Cardiac fibroblast (primary cell): ENCODE results near the gene ACTA2.

Experiments
- DNase-seq, 2 donors: peaks; one replicate each; pipeline versions ENCODE4 v3.0.0 to v3.0.0-alpha.2; 2010; ENCODE audit warnings: low read depth in 2 of 2
- H3K4me3 ChIP-seq, 2 donors: replicated peaks in 1 of 2; 1 replicate in 1 of 2; 2 replicates in 1 of 2; pipeline ENCODE4 v1.5.1; 2011; ENCODE audit warnings: low read depth in 2 of 2, low read length in 2 of 2, mild to moderate bottlenecking in 2 of 2, moderate library complexity in 1 of 2
- TF ChIP-seq, protein P1 (sequence below): IDR thresholded peaks from one replicate; pipeline ENCODE4 v1.5.1; 2011; ENCODE audit warnings: low read depth, mild to moderate bottlenecking, low read length, inconsistent platforms

The ACTA2 gene

DNA sequence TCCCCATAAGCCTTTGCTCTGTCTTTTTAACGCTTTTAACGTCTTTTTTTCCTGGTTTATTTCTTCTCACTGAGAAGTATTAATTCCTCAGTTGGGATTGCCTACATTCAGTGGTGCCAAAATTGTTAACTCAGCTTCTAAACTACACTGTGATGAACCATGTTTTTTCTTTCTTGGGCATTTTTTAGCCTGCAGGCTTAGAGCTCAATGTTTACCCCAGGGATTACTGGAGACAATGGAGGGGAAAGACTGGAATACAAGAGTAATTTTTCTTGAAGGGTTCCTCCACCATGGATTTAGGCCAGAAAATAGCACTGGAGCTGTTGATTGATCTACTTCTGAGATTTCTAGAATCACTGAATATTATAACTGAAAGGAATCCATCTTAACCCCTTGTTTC lies 52.7 kb downstream of the ACTA2 start:
- peak in 1 of 2 donors; percentile 62 for DNase-seq
- H3K4me3 ChIP-seq = no peak overlapping the region
- TF ChIP-seq, protein P1, sequence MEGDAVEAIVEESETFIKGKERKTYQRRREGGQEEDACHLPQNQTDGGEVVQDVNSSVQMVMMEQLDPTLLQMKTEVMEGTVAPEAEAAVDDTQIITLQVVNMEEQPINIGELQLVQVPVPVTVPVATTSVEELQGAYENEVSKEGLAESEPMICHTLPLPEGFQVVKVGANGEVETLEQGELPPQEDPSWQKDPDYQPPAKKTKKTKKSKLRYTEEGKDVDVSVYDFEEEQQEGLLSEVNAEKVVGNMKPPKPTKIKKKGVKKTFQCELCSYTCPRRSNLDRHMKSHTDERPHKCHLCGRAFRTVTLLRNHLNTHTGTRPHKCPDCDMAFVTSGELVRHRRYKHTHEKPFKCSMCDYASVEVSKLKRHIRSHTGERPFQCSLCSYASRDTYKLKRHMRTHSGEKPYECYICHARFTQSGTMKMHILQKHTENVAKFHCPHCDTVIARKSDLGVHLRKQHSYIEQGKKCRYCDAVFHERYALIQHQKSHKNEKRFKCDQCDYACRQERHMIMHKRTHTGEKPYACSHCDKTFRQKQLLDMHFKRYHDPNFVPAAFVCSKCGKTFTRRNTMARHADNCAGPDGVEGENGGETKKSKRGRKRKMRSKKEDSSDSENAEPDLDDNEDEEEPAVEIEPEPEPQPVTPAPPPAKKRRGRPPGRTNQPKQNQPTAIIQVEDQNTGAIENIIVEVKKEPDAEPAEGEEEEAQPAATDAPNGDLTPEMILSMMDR = no peak

DNA sequence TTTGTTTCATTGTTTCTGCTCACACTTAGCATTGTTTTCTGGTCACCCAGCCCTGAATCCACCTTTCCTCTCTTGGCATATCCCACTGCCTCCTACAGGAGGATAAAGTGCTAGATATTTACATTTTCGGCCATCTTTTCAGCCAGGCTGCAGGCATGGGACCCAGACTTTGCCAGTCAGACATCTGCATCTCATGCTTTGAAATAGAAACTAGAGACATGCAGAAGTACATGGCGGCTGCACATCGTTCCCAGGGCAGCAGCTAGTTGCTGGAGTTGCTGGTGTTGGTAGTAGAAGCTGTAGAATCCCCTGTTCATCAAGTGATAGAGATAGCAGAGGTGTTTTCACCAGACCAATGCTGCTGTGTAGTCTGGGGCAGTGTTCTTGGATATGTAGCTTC lies 53.8 kb downstream of the ACTA2 start:
- H3K4me3 ChIP-seq = no peak overlapping the region
- TF ChIP-seq, protein P1 = no peak
- no peak for DNase-seq

GRCh38 chr10:88896994-88897853 lies 55.3 kb downstream of the ACTA2 start:
- TF ChIP-seq, protein P1 = no peak
- no peak for DNase-seq

DNA sequence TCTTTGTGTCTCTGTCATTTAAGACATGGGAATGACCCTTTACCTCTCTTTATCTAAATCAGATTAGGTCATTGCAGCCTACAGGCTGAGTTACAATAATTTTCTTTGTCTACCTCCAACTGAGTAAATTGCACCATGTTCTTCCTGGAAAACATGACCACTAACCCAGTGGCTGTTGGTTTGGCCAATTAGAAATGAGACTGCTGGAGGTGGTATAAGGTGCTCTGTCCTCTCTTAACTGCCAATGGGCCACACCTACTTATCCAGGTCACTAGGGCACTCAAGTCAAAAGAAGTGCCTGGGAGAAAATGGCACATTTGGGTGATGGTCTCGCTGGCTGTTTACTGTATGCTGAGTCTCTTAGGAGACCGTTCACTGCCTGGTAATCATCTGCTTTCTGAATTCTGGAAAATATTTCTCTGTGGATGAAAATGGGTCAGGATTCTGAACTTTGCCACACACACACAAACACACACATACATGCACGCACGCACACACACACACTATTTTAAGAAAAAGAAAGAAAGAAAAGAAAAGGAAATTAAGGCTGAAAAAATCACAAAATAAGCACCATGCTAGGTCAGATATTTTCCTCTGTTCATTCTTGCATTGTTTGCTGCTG lies 56.1 kb downstream of the ACTA2 start:
- no peak for DNase-seq
- no peak overlapping the region for H3K4me3 ChIP-seq
- TF ChIP-seq, protein P1 = no peak

More at GRCh38 chr10:88896994-88897853, 55.3 kb downstream of the ACTA2 start:
- no peak overlapping the region for H3K4me3 ChIP-seq

- TF ChIP-seq, protein P1 = no peak
- DNase-seq = no peak
- no peak overlapping the region for H3K4me3 ChIP-seq
Measured at GRCh38 chr10:88895250-88895649, 57.3 kb downstream of the ACTA2 start.

DNA sequence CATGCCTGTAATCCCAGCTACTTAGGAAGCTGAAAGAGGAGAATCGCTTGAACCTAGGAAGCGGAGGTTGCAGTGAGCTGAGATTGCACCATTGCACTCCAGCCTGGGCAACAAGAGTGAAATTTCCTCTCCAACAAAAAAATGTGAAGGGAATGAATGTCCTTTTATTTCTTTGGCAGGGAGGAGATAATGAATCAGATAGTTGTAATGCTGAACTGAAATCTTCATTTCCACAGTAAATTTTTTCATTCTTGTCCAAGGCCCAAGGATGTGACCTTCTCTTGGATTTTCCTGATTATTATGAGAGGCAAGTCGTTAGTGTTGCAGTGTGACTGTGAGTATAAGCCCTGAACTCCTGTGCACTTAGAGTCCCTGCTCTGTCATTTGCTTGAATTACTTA lies 59.0 kb downstream of the ACTA2 start:
- peak; percentile 46 to 58 for DNase-seq
- H3K4me3 ChIP-seq = no peak overlapping the region
- TF ChIP-seq, protein P1 = no peak
